ENCODE data around the gene ATXN7. TPM values are rescaled to one million over a fixed set of nuclear protein-coding genes. Genes with fewer than 3 reads are reported as not detected.

The ATXN7 gene
- total and polyA plus RNA-seq, 2 donors (not counting 1 experiment from before 2014, with no cell fraction given), result 6.3 to 11.1 TPM

DNA sequence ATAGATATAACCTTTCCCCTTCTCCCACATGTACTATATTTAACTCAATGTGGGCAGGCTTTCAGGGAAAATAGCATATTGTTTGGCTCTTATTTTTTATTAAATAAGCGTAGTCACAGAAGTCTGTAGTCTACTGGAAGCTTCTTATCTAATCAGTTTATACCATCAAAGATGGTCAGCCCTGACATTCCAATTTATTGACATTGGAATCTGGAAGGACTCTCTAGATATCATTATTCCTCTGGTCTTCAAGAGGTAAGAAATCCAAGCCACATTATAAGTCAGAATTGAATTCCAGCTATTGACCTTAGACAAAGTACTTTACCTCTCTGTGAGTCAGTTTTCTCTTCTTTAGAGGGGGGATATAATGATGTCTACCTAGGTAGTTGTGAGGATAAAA lies 87.0 kb downstream of the ATXN7 start:
- peaks cover 8% of the 10 kb centered on the region for H3K79me2 ChIP-seq (ENCODE audit: control insufficient read depth, insufficient read depth, low read length)
- peak in 1 of 2 donors; percentile 52 for DNase-seq (ENCODE audit: low read depth in 2 of 2)
- no peaks in the 10 kb centered on the region for H3K27me3 ChIP-seq (ENCODE audit: control insufficient read depth, insufficient read depth, low read length)
- no peak overlapping the region for H3K9ac ChIP-seq (ENCODE audit: insufficient read depth, low read length)
- no peaks in the 10 kb centered on the region for H4K20me1 ChIP-seq (ENCODE audit: control insufficient read depth, extremely low read depth, insufficient read depth, low read length)
- H3K4me2 ChIP-seq (ENCODE audit: extremely low read depth, insufficient read depth, low read length), result no peak overlapping the region
- H2AFZ ChIP-seq (ENCODE audit: low read length), result no peak overlapping the region
- no peaks in the 10 kb centered on the region for H3K9me3 ChIP-seq (ENCODE audit: control insufficient read depth, insufficient read depth, low read depth, low read length)
- H3K4me1 ChIP-seq (ENCODE audit: control insufficient read depth, extremely low read depth, insufficient read depth, low read length), result peaks cover 9% of the 10 kb centered on the region
- H3K27ac ChIP-seq (ENCODE audit: insufficient read depth, low read length), result no peak overlapping the region
- no peak overlapping the region for H3K4me3 ChIP-seq (replicated peaks in 1 of 4; ENCODE audit: control extremely low read depth in 1 of 4, insufficient read depth in 1 of 4, low read depth in 3 of 4, low read length in 4 of 4)
- TF ChIP-seq, protein P1, sequence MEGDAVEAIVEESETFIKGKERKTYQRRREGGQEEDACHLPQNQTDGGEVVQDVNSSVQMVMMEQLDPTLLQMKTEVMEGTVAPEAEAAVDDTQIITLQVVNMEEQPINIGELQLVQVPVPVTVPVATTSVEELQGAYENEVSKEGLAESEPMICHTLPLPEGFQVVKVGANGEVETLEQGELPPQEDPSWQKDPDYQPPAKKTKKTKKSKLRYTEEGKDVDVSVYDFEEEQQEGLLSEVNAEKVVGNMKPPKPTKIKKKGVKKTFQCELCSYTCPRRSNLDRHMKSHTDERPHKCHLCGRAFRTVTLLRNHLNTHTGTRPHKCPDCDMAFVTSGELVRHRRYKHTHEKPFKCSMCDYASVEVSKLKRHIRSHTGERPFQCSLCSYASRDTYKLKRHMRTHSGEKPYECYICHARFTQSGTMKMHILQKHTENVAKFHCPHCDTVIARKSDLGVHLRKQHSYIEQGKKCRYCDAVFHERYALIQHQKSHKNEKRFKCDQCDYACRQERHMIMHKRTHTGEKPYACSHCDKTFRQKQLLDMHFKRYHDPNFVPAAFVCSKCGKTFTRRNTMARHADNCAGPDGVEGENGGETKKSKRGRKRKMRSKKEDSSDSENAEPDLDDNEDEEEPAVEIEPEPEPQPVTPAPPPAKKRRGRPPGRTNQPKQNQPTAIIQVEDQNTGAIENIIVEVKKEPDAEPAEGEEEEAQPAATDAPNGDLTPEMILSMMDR (conservative IDR thresholded peaks at IDR 0.05 in 1 of 2, IDR thresholded peaks at IDR 0.05 in 1 of 2; ENCODE audit: low read depth in 1 of 2, low read length in 2 of 2), result no peak
- TF ChIP-seq EZH2 (IDR thresholded peaks at IDR 0.05; ENCODE audit: low read length, missing control alignments), result no peak
- no peaks in the 10 kb centered on the region for H3K36me3 ChIP-seq (ENCODE audit: control insufficient read depth, insufficient read depth, low read length)

DNA sequence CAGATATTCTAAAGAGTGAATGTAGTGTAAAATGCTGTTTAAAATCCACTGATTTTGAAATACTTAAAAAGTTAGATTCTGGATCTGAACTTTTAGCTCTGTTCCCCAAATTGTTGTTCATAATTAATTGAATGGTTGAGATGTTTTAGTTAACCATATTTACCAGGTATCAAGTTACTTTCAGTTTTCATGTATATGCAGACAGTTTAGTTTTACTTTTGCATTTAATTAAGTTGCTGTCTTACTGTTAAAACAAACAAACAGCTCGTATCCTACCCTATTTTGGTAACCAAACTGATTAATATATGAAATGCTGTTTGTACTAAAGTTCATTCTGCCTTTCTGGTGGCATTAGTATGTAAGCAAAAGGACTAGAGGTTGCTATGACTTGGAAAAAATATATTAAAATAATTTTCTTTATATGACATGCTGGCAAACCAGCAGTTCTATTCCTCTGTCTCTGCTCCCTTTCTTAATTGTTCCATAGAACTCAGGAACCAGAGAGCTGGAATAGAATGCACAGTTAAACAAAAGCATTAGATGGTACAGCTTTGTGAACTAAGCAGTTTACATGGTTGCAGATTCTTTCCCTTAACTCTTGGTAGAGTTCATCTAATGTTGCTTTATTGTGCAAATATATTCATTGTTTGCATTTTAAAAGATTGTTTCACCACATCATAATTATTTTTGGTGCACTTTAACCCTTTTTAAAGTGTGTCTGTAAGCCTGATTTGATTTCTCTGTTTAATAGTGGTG lies 88.0 kb downstream of the ATXN7 start:
- Histone ChIP-seq H2AFZ (ENCODE audit: low read length) (no peak overlapping the region), H3K4me1 (ENCODE audit: control insufficient read depth, extremely low read depth, insufficient read depth, low read length) (peaks cover 8% of the 10 kb centered on the region), H3K27me3 (ENCODE audit: control insufficient read depth, insufficient read depth, low read length) (no peaks in the 10 kb centered on the region), H3K4me2 (ENCODE audit: extremely low read depth, insufficient read depth, low read length) (peak overlapping the region; percentile 32), H3K9ac (ENCODE audit: insufficient read depth, low read length) (no peak overlapping the region), H3K4me3 (replicated peaks in 1 of 4; ENCODE audit: control extremely low read depth in 1 of 4, insufficient read depth in 1 of 4, low read depth in 3 of 4, low read length in 4 of 4) (no peak overlapping the region), H4K20me1 (ENCODE audit: control insufficient read depth, extremely low read depth, insufficient read depth, low read length) (no peaks in the 10 kb centered on the region), H3K9me3 (ENCODE audit: control insufficient read depth, insufficient read depth, low read depth, low read length) (no peaks in the 10 kb centered on the region), H3K36me3 (ENCODE audit: control insufficient read depth, insufficient read depth, low read length) (no peaks in the 10 kb centered on the region), H3K79me2 (ENCODE audit: control insufficient read depth, insufficient read depth, low read length) (peaks cover 8% of the 10 kb centered on the region), H3K27ac (ENCODE audit: insufficient read depth, low read length) (no peak overlapping the region)
- DNase-seq (ENCODE audit: low read depth in 2 of 2), result no peak
- TF ChIP-seq, protein P1 (conservative IDR thresholded peaks at IDR 0.05 in 1 of 2, IDR thresholded peaks at IDR 0.05 in 1 of 2; ENCODE audit: low read depth in 1 of 2, low read length in 2 of 2), result no peak
- TF ChIP-seq EZH2 (IDR thresholded peaks at IDR 0.05; ENCODE audit: low read length, missing control alignments), result no peak

- no peaks in the 10 kb centered on the region for H4K20me1 ChIP-seq (ENCODE audit: control insufficient read depth, extremely low read depth, insufficient read depth, low read length)
- no peak overlapping the region for H3K27ac ChIP-seq (ENCODE audit: insufficient read depth, low read length)
- peaks cover 8% of the 10 kb centered on the region for H3K4me1 ChIP-seq (ENCODE audit: control insufficient read depth, extremely low read depth, insufficient read depth, low read length)
- no peak overlapping the region for H3K4me3 ChIP-seq (replicated peaks in 1 of 4; ENCODE audit: control extremely low read depth in 1 of 4, insufficient read depth in 1 of 4, low read depth in 3 of 4, low read length in 4 of 4)
- no peak overlapping the region for H3K4me2 ChIP-seq (ENCODE audit: extremely low read depth, insufficient read depth, low read length)
- no peak for TF ChIP-seq EZH2 (IDR thresholded peaks at IDR 0.05; ENCODE audit: low read length, missing control alignments)
- TF ChIP-seq, protein P1 (conservative IDR thresholded peaks at IDR 0.05 in 1 of 2, IDR thresholded peaks at IDR 0.05 in 1 of 2; ENCODE audit: low read depth in 1 of 2, low read length in 2 of 2), result no peak
- peaks cover 10% of the 10 kb centered on the region for H3K79me2 ChIP-seq (ENCODE audit: control insufficient read depth, insufficient read depth, low read length)
- no peaks in the 10 kb centered on the region for H3K9me3 ChIP-seq (ENCODE audit: control insufficient read depth, insufficient read depth, low read depth, low read length)
- H3K9ac ChIP-seq (ENCODE audit: insufficient read depth, low read length), result no peak overlapping the region
- DNase-seq (ENCODE audit: low read depth in 2 of 2), result no peak
- H2AFZ ChIP-seq (ENCODE audit: low read length), result no peak overlapping the region
- no peaks in the 10 kb centered on the region for H3K27me3 ChIP-seq (ENCODE audit: control insufficient read depth, insufficient read depth, low read length)
- no peaks in the 10 kb centered on the region for H3K36me3 ChIP-seq (ENCODE audit: control insufficient read depth, insufficient read depth, low read length)
Measured at GRCh38 chr3:63952248-63952594, 88.6 kb downstream of the ATXN7 start.

Data from fibroblast of lung (primary cell).